ENCODE data around the gene GRB10. TPM values are rescaled to one million over a fixed set of nuclear protein-coding genes. Genes with fewer than 3 reads are reported as not detected.

Gene GRB10
- total RNA-seq, 1 experiment from 2014 or later: 38.3 TPM

DNA sequence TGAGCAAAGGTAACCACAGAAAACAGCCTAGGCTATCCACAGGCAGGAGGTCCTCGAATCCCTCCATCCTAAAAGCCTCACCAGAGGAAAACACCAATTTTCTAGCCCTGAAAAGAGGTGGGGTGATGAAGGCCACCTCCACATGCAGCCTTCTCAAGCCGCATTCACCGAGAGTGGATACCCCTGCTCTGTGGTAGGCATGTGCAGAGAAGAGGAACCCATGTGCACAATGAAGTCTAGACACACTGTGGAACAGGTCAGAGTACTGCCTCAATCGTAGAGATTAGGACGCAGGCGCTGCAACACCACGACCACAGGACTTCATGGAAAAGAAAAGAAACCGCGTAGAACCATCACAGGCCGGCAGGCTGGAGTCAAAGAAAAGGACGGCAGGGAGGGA lies 38.8 kb downstream of the GRB10 start:
- H3K4me3 ChIP-seq (ENCODE audit: low read depth in 2 of 2, low read length in 2 of 2): no peak overlapping the region
- TF ChIP-seq, protein P1, sequence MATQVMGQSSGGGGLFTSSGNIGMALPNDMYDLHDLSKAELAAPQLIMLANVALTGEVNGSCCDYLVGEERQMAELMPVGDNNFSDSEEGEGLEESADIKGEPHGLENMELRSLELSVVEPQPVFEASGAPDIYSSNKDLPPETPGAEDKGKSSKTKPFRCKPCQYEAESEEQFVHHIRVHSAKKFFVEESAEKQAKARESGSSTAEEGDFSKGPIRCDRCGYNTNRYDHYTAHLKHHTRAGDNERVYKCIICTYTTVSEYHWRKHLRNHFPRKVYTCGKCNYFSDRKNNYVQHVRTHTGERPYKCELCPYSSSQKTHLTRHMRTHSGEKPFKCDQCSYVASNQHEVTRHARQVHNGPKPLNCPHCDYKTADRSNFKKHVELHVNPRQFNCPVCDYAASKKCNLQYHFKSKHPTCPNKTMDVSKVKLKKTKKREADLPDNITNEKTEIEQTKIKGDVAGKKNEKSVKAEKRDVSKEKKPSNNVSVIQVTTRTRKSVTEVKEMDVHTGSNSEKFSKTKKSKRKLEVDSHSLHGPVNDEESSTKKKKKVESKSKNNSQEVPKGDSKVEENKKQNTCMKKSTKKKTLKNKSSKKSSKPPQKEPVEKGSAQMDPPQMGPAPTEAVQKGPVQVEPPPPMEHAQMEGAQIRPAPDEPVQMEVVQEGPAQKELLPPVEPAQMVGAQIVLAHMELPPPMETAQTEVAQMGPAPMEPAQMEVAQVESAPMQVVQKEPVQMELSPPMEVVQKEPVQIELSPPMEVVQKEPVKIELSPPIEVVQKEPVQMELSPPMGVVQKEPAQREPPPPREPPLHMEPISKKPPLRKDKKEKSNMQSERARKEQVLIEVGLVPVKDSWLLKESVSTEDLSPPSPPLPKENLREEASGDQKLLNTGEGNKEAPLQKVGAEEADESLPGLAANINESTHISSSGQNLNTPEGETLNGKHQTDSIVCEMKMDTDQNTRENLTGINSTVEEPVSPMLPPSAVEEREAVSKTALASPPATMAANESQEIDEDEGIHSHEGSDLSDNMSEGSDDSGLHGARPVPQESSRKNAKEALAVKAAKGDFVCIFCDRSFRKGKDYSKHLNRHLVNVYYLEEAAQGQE (IDR thresholded peaks at IDR 0.05; ENCODE audit: insufficient read depth in 1 of 2, low read depth in 2 of 2, low read length in 1 of 2): no peak
- TF ChIP-seq, protein P2, sequence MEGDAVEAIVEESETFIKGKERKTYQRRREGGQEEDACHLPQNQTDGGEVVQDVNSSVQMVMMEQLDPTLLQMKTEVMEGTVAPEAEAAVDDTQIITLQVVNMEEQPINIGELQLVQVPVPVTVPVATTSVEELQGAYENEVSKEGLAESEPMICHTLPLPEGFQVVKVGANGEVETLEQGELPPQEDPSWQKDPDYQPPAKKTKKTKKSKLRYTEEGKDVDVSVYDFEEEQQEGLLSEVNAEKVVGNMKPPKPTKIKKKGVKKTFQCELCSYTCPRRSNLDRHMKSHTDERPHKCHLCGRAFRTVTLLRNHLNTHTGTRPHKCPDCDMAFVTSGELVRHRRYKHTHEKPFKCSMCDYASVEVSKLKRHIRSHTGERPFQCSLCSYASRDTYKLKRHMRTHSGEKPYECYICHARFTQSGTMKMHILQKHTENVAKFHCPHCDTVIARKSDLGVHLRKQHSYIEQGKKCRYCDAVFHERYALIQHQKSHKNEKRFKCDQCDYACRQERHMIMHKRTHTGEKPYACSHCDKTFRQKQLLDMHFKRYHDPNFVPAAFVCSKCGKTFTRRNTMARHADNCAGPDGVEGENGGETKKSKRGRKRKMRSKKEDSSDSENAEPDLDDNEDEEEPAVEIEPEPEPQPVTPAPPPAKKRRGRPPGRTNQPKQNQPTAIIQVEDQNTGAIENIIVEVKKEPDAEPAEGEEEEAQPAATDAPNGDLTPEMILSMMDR (IDR thresholded peaks at IDR 0.05): no peak
- TF ChIP-seq POLR2AphosphoS5 (IDR thresholded peaks at IDR 0.05; ENCODE audit: low read depth, low read length): no peak
- TF ChIP-seq TCF7L2 (IDR thresholded peaks at IDR 0.05; ENCODE audit: low read depth, low read length): no peak
- no peak for TF ChIP-seq SIN3A (IDR thresholded peaks at IDR 0.05; ENCODE audit: borderline replicate concordance, insufficient read depth, low read depth, low read length)
- CTCF ChIA-PET: no interaction called here
- peak; percentile 21; the same call in 1 of the 2 replicates for ATAC-seq
- H3K36me3 ChIP-seq (ENCODE audit: control insufficient read depth, insufficient read depth, low read length): no peaks in the 10 kb centered on the region
- no peaks in the 10 kb centered on the region for H3K27me3 ChIP-seq (ENCODE audit: control insufficient read depth, insufficient read depth, low read length)
- no TSS peak for BruUV-seq (replicated peaks)
- POLR2A ChIA-PET: no interaction called here
- in situ Hi-C loops (cut with HindIII; ENCODE audit: low pct_unique_long_range_greater_than_20kb, low sequenced_read_pairs) (no loop called here), intact Hi-C loops (cut with micrococcal nuclease; ENCODE audit: unreplicated experiment) (no loop called here)
- H3K9me3 ChIP-seq (ENCODE audit: control insufficient read depth, insufficient read depth, low read depth, low read length): no peaks in the 10 kb centered on the region
- DNase-seq (ENCODE audit: low read depth, low spot score): no peak
- no peaks in the 10 kb centered on the region for H3K4me1 ChIP-seq (ENCODE audit: control insufficient read depth, insufficient read depth, low read length)
- H3K27ac ChIP-seq (ENCODE audit: low read length): no peak overlapping the region

DNA sequence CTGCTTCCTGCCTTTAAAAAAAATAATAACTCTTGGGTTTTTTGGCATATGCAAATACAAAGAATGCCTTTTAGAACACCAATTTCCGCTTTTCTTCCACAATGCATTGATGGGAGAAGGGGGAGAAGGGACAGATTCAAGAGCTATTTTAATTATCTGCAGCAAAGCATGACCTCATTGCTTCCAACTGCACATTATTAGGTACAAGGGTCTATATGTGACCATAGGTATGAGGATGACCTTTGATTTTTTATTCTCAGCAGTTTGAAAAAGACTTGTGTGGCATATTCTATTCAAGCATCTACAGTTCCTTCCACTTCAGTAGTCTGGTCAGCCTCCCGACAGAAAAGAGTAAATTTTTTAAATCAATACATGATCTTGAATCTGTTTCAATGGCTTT lies 39.7 kb downstream of the GRB10 start:
- CTCF ChIA-PET: no interaction called here
- no peak overlapping the region for H3K4me3 ChIP-seq (ENCODE audit: low read depth in 2 of 2, low read length in 2 of 2)
- TF ChIP-seq POLR2AphosphoS5 (IDR thresholded peaks at IDR 0.05; ENCODE audit: low read depth, low read length): no peak
- intact Hi-C loops (cut with micrococcal nuclease; ENCODE audit: unreplicated experiment): no loop called here
- in situ Hi-C loops (cut with HindIII; ENCODE audit: low pct_unique_long_range_greater_than_20kb, low sequenced_read_pairs): no loop called here
- no peaks in the 10 kb centered on the region for H3K36me3 ChIP-seq (ENCODE audit: control insufficient read depth, insufficient read depth, low read length)
- H3K27ac ChIP-seq (ENCODE audit: low read length): no peak overlapping the region
- POLR2A ChIA-PET: no interaction called here
- H3K4me1 ChIP-seq (ENCODE audit: control insufficient read depth, insufficient read depth, low read length): no peaks in the 10 kb centered on the region
- H3K27me3 ChIP-seq (ENCODE audit: control insufficient read depth, insufficient read depth, low read length): no peaks in the 10 kb centered on the region
- H3K9me3 ChIP-seq (ENCODE audit: control insufficient read depth, insufficient read depth, low read depth, low read length): no peaks in the 10 kb centered on the region
- ATAC-seq (no peak), DNase-seq (ENCODE audit: low read depth, low spot score) (no peak)
- no TSS peak for BruUV-seq (replicated peaks)

DNA sequence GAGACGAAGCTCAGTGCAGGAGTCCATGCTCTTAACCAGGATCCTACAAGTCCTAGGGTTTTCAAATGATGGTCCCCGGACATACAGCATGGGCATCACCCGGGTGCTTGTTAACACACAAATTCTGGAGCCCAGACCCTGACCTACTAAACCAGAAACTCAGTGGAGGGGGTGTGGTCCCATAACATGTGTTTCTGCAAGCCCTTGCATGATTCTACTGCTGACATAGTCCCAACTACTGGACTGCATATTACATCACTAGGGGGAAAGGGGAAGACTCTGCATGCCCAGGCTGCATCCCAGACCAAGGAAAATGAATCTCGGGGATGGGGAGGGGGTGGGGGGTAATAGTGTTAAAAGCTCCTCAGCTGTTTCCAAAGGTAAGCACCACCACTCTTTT lies 40.3 kb downstream of the GRB10 start:
- TF ChIP-seq POLR2AphosphoS5 (IDR thresholded peaks at IDR 0.05; ENCODE audit: low read depth, low read length) (no peak), TCF7L2 (IDR thresholded peaks at IDR 0.05; ENCODE audit: low read depth, low read length) (no peak), SIN3A (IDR thresholded peaks at IDR 0.05; ENCODE audit: borderline replicate concordance, insufficient read depth, low read depth, low read length) (no peak)
- TF ChIP-seq, protein P2 (IDR thresholded peaks at IDR 0.05): no peak
- TF ChIP-seq, protein P1 (IDR thresholded peaks at IDR 0.05; ENCODE audit: insufficient read depth in 1 of 2, low read depth in 2 of 2, low read length in 1 of 2): no peak
- DNase-seq (ENCODE audit: low read depth, low spot score) (no peak), ATAC-seq (no peak)
- POLR2A ChIA-PET: no interaction called here
- H3K4me1 ChIP-seq (ENCODE audit: control insufficient read depth, insufficient read depth, low read length): no peaks in the 10 kb centered on the region
- H3K4me3 ChIP-seq (ENCODE audit: low read depth in 2 of 2, low read length in 2 of 2): no peak overlapping the region
- in situ Hi-C loops (cut with HindIII; ENCODE audit: low pct_unique_long_range_greater_than_20kb, low sequenced_read_pairs): no loop called here
- H3K9me3 ChIP-seq (ENCODE audit: control insufficient read depth, insufficient read depth, low read depth, low read length): no peaks in the 10 kb centered on the region
- CTCF ChIA-PET: no interaction called here
- no peak overlapping the region for H3K27ac ChIP-seq (ENCODE audit: low read length)
- intact Hi-C loops (cut with micrococcal nuclease; ENCODE audit: unreplicated experiment): no loop called here
- no peaks in the 10 kb centered on the region for H3K36me3 ChIP-seq (ENCODE audit: control insufficient read depth, insufficient read depth, low read length)
- no peaks in the 10 kb centered on the region for H3K27me3 ChIP-seq (ENCODE audit: control insufficient read depth, insufficient read depth, low read length)
- BruUV-seq (replicated peaks): no TSS peak
